ENCODE results near the gene CALB2.

Gene CALB2

DNA sequence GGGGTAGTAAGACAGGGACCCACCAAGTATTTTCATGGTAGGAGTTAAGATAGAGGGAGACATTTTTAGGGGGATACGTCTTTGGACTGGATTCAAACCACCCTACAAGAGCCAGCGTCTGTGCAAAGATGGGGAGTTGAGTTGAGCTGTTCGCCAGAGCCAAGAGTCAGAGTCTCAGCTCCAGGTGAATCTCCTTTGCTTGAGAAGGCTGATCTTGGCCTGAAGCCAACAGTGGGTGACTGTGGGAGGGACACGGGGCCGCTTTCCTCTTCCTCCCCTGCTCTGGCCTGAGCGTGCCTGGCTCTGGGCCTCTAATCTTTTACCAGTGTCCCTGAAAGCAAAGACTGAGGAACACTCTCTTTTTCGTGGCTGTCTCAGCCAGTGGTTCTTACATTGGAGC lies 78.0 kb downstream of the CALB2 start:
- DNase-seq (ENCODE audit: low read depth in 2 of 2), result no peak
- TF ChIP-seq, protein P1, sequence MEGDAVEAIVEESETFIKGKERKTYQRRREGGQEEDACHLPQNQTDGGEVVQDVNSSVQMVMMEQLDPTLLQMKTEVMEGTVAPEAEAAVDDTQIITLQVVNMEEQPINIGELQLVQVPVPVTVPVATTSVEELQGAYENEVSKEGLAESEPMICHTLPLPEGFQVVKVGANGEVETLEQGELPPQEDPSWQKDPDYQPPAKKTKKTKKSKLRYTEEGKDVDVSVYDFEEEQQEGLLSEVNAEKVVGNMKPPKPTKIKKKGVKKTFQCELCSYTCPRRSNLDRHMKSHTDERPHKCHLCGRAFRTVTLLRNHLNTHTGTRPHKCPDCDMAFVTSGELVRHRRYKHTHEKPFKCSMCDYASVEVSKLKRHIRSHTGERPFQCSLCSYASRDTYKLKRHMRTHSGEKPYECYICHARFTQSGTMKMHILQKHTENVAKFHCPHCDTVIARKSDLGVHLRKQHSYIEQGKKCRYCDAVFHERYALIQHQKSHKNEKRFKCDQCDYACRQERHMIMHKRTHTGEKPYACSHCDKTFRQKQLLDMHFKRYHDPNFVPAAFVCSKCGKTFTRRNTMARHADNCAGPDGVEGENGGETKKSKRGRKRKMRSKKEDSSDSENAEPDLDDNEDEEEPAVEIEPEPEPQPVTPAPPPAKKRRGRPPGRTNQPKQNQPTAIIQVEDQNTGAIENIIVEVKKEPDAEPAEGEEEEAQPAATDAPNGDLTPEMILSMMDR (IDR thresholded peaks at IDR 0.05; ENCODE audit: low read depth, low read length), result no peak
- H3K4me3 ChIP-seq (replicated peaks in 1 of 2; ENCODE audit: low read depth in 2 of 2, low read length in 2 of 2), result no peak overlapping the region

DNA sequence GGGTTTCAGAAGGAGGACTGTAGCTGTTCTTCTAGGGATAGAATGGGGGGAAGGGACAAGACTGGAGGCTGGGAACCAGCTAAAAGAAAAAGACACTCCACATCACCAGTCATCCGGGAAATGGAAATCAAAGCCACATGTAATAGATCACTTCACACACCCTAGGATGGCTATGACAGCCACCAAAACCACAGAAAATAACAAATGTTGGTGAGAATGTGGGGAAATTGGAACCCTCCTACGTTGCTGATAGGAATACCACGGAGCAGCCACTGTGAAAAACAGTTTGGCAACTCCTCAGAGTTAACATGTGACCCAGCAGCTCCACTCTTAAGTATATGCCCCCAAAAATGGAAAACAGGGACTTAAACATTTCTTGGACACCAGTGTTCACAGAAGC lies 81.0 kb downstream of the CALB2 start:
- TF ChIP-seq, protein P1 (IDR thresholded peaks at IDR 0.05; ENCODE audit: low read depth, low read length), result no peak
- peak in 1 of 2 donors; percentile 26 for DNase-seq (ENCODE audit: low read depth in 2 of 2)
- H3K4me3 ChIP-seq (replicated peaks in 1 of 2; ENCODE audit: low read depth in 2 of 2, low read length in 2 of 2), result no peak overlapping the region
